NCI-H146 treated with DMSO at 0.1 percent for 48 hours (cell line): ENCODE results near the gene GALNTL6.

Experiments
- DNase-seq: peaks from one replicate; lab custom pipeline; 2025; ENCODE audit not compliant: unreplicated experiment; lab: John Stamatoyannopoulos, UW

Gene GALNTL6

GRCh38 chr4:172521248-172521647 is 708.0 kb downstream of the GALNTL6 start:
- DNase-seq, result no peak

GRCh38 chr4:172521680-172522079 is 708.5 kb downstream of the GALNTL6 start:
- DNase-seq, result no peak

- no peak for DNase-seq
Measured at GRCh38 chr4:172543249-172543648, 730.0 kb downstream of the GALNTL6 start.

GRCh38 chr4:172546782-172547181 is 733.6 kb downstream of the GALNTL6 start:
- no peak for DNase-seq

GRCh38 chr4:172547724-172548123 is 734.5 kb downstream of the GALNTL6 start:
- peak; percentile 72 for DNase-seq

GRCh38 chr4:172553216-172553615 is 740.0 kb downstream of the GALNTL6 start:
- DNase-seq, result no peak

- DNase-seq, result no peak
Measured at GRCh38 chr4:172554588-172554987, 741.4 kb downstream of the GALNTL6 start.

- DNase-seq, result no peak
Measured at GRCh38 chr4:172555725-172556124, 742.5 kb downstream of the GALNTL6 start.

- DNase-seq, result no peak
Measured at GRCh38 chr4:172573899-172574298, 760.7 kb downstream of the GALNTL6 start.

- no peak for DNase-seq
Measured at GRCh38 chr4:172578712-172579111, 765.5 kb downstream of the GALNTL6 start.

GRCh38 chr4:172584816-172585215 is 771.6 kb downstream of the GALNTL6 start:
- no peak for DNase-seq

- DNase-seq, result no peak
Measured at GRCh38 chr4:172596206-172596605, 783.0 kb downstream of the GALNTL6 start.

GRCh38 chr4:172599554-172599953 is 786.4 kb downstream of the GALNTL6 start:
- DNase-seq, result no peak

GRCh38 chr4:172601195-172601594 is 788.0 kb downstream of the GALNTL6 start:
- no peak for DNase-seq

- no peak for DNase-seq
Measured at GRCh38 chr4:172619218-172619617, 806.0 kb downstream of the GALNTL6 start.

- DNase-seq, result no peak
Measured at GRCh38 chr4:172619798-172620197, 806.6 kb downstream of the GALNTL6 start.

GRCh38 chr4:172628263-172628662 is 815.1 kb downstream of the GALNTL6 start:
- DNase-seq, result no peak

GRCh38 chr4:172630280-172630679 is 817.1 kb downstream of the GALNTL6 start:
- no peak for DNase-seq

GRCh38 chr4:172631832-172632231 is 818.6 kb downstream of the GALNTL6 start:
- no peak for DNase-seq

- DNase-seq, result no peak
Measured at GRCh38 chr4:172648471-172648870, 835.3 kb downstream of the GALNTL6 start.

- no peak for DNase-seq
Measured at GRCh38 chr4:172649143-172649542, 835.9 kb downstream of the GALNTL6 start.

- DNase-seq, result no peak
Measured at GRCh38 chr4:172650758-172651530, 837.7 kb downstream of the GALNTL6 start.

GRCh38 chr4:172651961-172652360 is 838.8 kb downstream of the GALNTL6 start:
- DNase-seq, result no peak
